B cell (primary cell): ENCODE results near the gene TJP3. TPM values are rescaled to one million over a fixed set of nuclear protein-coding genes. Genes with fewer than 3 reads are reported as not detected.
"Not testable (repeated sequence)": the region's sequence is repeated elsewhere in the genome, so short reads cannot be mapped to it uniquely, and the experiment has no call there.

Experiments
- ATAC-seq: fragments of 200-7000 bp; cut with Tn5 transposase; one replicate; pipeline ENCODE4 v1.10.0; 2021; ENCODE audit warnings: low read depth, mild to moderate bottlenecking, moderate number of reproducible peaks, moderate library complexity
- CTCF ChIA-PET: fragments of 350-600 bp; sonication (Branson Sonifier 250); formaldehyde crosslinking; loops from one replicate; lab custom pipeline; 2021; ENCODE audit warnings: antibody characterized with exemption, inconsistent platforms; lab: Charles Lee
- POLR2A ChIA-PET: fragments of 350-600 bp; sonication (Branson Sonifier 250); formaldehyde crosslinking; loops from one replicate; lab custom pipeline; 2021; ENCODE audit warnings: antibody characterized with exemption; lab: Charles Lee
- DNase-seq: peaks from one replicate; pipeline ENCODE4 v3.0.0; 2013
- H2AFZ ChIP-seq: 2 replicates; pipeline ENCODE4 v1.6.1; 2012; ENCODE audit warnings: mild to moderate bottlenecking, low read depth, low read length; ENCODE audit not compliant: insufficient read depth, poor library complexity, severe bottlenecking
- H3K27ac ChIP-seq, 2 donors: 1 replicate in 1 of 2; 2 replicates in 1 of 2; pipeline ENCODE4 v1.5.1; 2012 to 2013; ENCODE audit warnings: low read length in 2 of 2, mild to moderate bottlenecking in 2 of 2, moderate library complexity in 1 of 2
- H3K27me3 ChIP-seq, 4 experiments: fragments of 200-600 bp in 1 of 4; sonication (generic) in 1 of 4; replicated peaks in 1 of 4; 1 replicate in 2 of 4; 2 replicates in 2 of 4; pipeline versions ENCODE4 v1.6.1 to v1.7.0; 2013 to 2016; ENCODE audit warnings: low read length in 3 of 4, mild to moderate bottlenecking in 2 of 4, mixed read lengths in 1 of 4, moderate library complexity in 1 of 4; ENCODE audit not compliant: insufficient read depth in 4 of 4, control insufficient read depth in 3 of 4; ENCODE audit errors: control extremely low read depth in 1 of 4
- H3K36me3 ChIP-seq, 2 experiments: replicated peaks in 1 of 2; 1 replicate in 1 of 2; 2 replicates in 1 of 2; pipeline versions ENCODE4 v1.6.1 to v1.7.1; 2013; ENCODE audit warnings: low read length in 1 of 2; ENCODE audit not compliant: insufficient read depth in 2 of 2, control insufficient read depth in 1 of 2; ENCODE audit errors: control extremely low read depth in 1 of 2, extremely low read depth in 1 of 2
- H3K4me1 ChIP-seq, 2 donors: fragments of 200-600 bp in 1 of 2; sonication (generic) in 1 of 2; 1 replicate in 1 of 2; 2 replicates in 1 of 2; pipeline versions ENCODE4 v1.5.1 to v1.6.1; 2013 to 2017; ENCODE audit warnings: low read length in 2 of 2; ENCODE audit not compliant: control insufficient read depth in 2 of 2, insufficient read depth in 2 of 2
- H3K4me2 ChIP-seq: replicated peaks from 2 replicates; pipeline ENCODE3; 2012; ENCODE audit warnings: mild to moderate bottlenecking, low read depth, low read length; ENCODE audit not compliant: poor library complexity, severe bottlenecking
- H3K4me3 ChIP-seq, 5 experiments: fragments of 200-600 bp in 1 of 5; sonication (generic) in 1 of 5; 1 replicate in 3 of 5; 2 replicates in 2 of 5; pipeline versions ENCODE4 v1.5.1 to v1.7.0; 2011 to 2016; ENCODE audit warnings: low read length in 4 of 5, mild to moderate bottlenecking in 4 of 5, low read depth in 2 of 5, control low read depth in 1 of 5, moderate library complexity in 1 of 5; ENCODE audit not compliant: insufficient read depth in 1 of 5; ENCODE audit errors: control extremely low read depth in 1 of 5, extremely low read depth in 1 of 5
- H3K79me2 ChIP-seq: fragments of 200-600 bp; sonication (generic); one replicate; pipeline ENCODE4 v1.6.0; 2016; ENCODE audit warnings: low read length; ENCODE audit not compliant: control insufficient read depth, insufficient read depth
- H3K9ac ChIP-seq: fragments of 200-600 bp; sonication (generic); 2 replicates; pipeline ENCODE4 v1.6.1; 2017; ENCODE audit warnings: mild to moderate bottlenecking, low read length, moderate library complexity
- H3K9me3 ChIP-seq, 3 donors: one replicate each; pipeline versions ENCODE4 v1.6.1 to v1.7.1; 2013; ENCODE audit warnings: low read length in 2 of 3; ENCODE audit not compliant: control insufficient read depth in 2 of 3, insufficient read depth in 1 of 3; ENCODE audit errors: control extremely low read depth in 1 of 3
- H4K20me1 ChIP-seq: 2 replicates; pipeline ENCODE4 v1.6.0; 2012; ENCODE audit warnings: mild to moderate bottlenecking, low read length; ENCODE audit not compliant: insufficient read depth, control insufficient read depth, poor library complexity, severe bottlenecking
- H3K27ac Mint-ChIP-seq: one replicate; pipeline ENCODE4 v1.8.0; 2021; ENCODE audit warnings: mixed read lengths
- H3K27me3 Mint-ChIP-seq: one replicate; pipeline ENCODE4 v1.8.0; 2021; ENCODE audit warnings: mixed read lengths
- H3K4me1 Mint-ChIP-seq: one replicate; pipeline ENCODE4 v1.8.0; 2021; ENCODE audit warnings: mixed read lengths
- H3K4me3 Mint-ChIP-seq: one replicate; pipeline ENCODE4 v1.8.0; 2021; ENCODE audit warnings: mixed read lengths
- H3K9me3 Mint-ChIP-seq: one replicate; pipeline ENCODE4 v1.8.0; 2022; ENCODE audit warnings: mixed read lengths; ENCODE audit not compliant: insufficient read depth
- CTCF ChIP-seq: fragments of 200-600 bp; IDR thresholded peaks from one replicate; pipeline ENCODE4 v1.8.0; 2022; ENCODE audit warnings: antibody characterized with exemption, mild to moderate bottlenecking
- EZH2 ChIP-seq: IDR thresholded peaks from 2 replicates; pipeline ENCODE4 v1.6.1; 2012; ENCODE audit warnings: borderline replicate concordance, low read depth, mild to moderate bottlenecking, moderate library complexity, low read length; ENCODE audit not compliant: insufficient read depth, poor library complexity, severe bottlenecking
- WGBS: methylation state at CpG from one replicate; pipeline ENCODE4 v1.1.5; 2013; ENCODE audit warnings: missing lambda C conversion rate; ENCODE audit not compliant: insufficient coverage; 5-methylcytosine and 5-hydroxymethylcytosine counted together
- intact Hi-C: fragments of 100-400 bp; cut with micrococcal nuclease; formaldehyde crosslinking; loops from one replicate; pipeline ENCODE4 v1.10.0; 2022
- polyA plus RNA-seq: library from polyadenylated mRNA; depleted of rRNA; stranded (reverse); fragments of >200 nt; gene quantifications from 2 replicates; pipeline ENCODE4 v1.2.3, GENCODE V29; 2012
- total RNA-seq, 2 donors: library from RNA; stranded (reverse); fragments of 120-200 nt in 1 of 2; gene quantifications; 1 replicate in 1 of 2; 2 replicates in 1 of 2; pipeline versions ENCODE4 v1.2.3 to v1.2.4, GENCODE V29; 2013 to 2022

TJP3 gene
- total and polyA plus RNA-seq, 2 donors (not counting 1 experiment from before 2014, with no cell fraction given) = 2.1 to 2.9 TPM

DNA sequence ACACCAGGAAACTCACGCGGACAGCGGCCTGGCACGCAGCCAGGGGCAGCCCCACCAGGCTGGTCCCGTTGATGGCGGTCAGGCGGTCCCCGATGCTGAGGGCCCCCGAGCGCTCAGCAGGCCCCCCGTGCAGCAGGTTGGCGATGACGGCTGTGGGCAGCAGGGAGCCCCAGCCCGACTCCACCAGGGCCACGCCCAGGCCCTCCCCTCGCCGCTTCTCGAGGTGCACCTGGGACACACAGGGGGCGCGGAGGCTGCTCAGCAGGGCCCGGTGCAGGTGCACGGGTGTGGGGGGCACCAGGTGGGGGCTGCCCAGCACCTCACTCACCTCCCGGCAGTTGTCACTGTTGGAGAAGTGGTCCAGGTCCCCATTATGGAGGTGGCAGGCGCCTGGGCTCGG, 44.3 kb downstream of the TJP3 start:
- H3K27ac Mint-ChIP-seq = no peak overlapping the region
- intact Hi-C loops = no loop called here
- Histone ChIP-seq H3K9ac (no peak overlapping the region), H3K4me2 (no peak overlapping the region), H3K79me2 (peaks cover 18% of the 10 kb centered on the region), H3K27me3 (no peaks in the 10 kb centered on the region), H3K36me3 (peaks cover 1 to 32% of the 10 kb centered on the region in 2 experiments), H2AFZ (no peak overlapping the region), H3K27ac (no peak overlapping the region), H3K9me3 (peaks cover 0 to 6% (median 0%) of the 10 kb centered on the region in 3 donors), H4K20me1 (peaks cover 32% of the 10 kb centered on the region), H3K4me3 (no peak overlapping the region), H3K4me1 (no peaks in the 10 kb centered on the region)
- no peaks in the 10 kb centered on the region for H3K9me3 Mint-ChIP-seq
- ATAC-seq = no peak
- ChIA-PET POLR2A (no interaction called here), CTCF (no interaction called here)
- no peak overlapping the region for H3K4me3 Mint-ChIP-seq
- no peak for DNase-seq
- no peaks in the 10 kb centered on the region for H3K27me3 Mint-ChIP-seq
- TF ChIP-seq CTCF (no peak), EZH2 (no peak)
- 92% methylated on average over 25 of the region's 25 CpGs for WGBS
- H3K4me1 Mint-ChIP-seq = peaks cover 7% of the 10 kb centered on the region

DNA sequence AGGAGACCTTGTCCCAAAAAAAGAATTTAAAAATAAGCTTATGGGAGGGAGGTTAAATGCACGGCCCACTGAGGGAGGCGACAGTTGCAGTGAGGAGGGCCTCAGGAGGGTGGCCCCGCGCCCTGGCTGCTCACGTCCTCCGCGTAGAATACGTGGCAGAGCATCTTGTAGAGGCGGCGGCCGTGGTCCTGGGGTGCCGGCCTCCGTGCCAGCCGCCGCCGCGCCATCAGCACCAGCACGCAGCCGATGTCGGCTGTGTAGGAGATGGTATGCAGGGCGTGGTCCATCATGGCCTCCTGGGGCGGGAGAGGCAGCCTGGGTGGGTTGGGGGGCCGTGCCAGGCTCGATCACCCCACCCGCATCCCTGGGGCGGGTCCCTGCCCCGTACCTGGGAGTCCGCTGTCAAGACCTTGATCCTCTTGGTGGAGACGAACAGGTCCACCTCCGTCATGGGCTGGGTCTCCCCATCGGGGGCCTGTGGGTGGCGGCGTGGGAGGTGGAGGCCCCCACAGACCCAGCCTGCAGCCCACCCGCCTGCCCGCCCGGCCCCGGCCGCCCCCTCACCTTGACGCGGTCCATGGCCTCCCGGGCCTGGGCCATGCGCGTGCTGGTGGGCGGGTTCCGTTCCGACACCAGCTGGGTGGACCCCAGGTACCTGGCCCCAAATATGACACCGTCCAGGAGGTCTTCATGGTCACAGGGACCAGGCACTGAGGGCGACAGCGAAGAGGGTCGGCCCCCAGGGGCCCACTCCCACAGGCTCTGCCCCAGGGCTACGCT, 45.6 kb downstream of the TJP3 start:
- no peak for DNase-seq
- H3K9me3 ChIP-seq = peaks cover 0 to 6% (median 0%) of the 10 kb centered on the region in 3 donors
- Mint-ChIP-seq H3K27me3 (no peaks in the 10 kb centered on the region), H3K4me1 (peaks cover 7% of the 10 kb centered on the region), H3K9me3 (no peaks in the 10 kb centered on the region), H3K27ac (no peak overlapping the region), H3K4me3 (no peak overlapping the region)
- H3K4me2 ChIP-seq = no peak overlapping the region
- H3K79me2 ChIP-seq = peaks cover 21% of the 10 kb centered on the region
- peaks cover 1 to 34% of the 10 kb centered on the region in 2 experiments for H3K36me3 ChIP-seq
- ATAC-seq = no peak
- intact Hi-C loops = no loop called here
- ChIA-PET CTCF (interaction anchor here (0.6 kb wide), 1 partner anchor 343 kb away, joined by 3 read pairs; no protein-coding TSS in a partner anchor), POLR2A (no interaction called here)
- TF ChIP-seq EZH2 = no peak
- TF ChIP-seq CTCF = no peak
- H3K27me3 ChIP-seq = no peaks in the 10 kb centered on the region
- peaks cover 0 to 1% of the 10 kb centered on the region in 2 donors for H3K4me1 ChIP-seq
- no peak overlapping the region for H2AFZ ChIP-seq
- no peak overlapping the region for H3K9ac ChIP-seq
- no peak overlapping the region for H3K4me3 ChIP-seq
- H4K20me1 ChIP-seq = peaks cover 32% of the 10 kb centered on the region
- 97% methylated on average over 50 of the region's 51 CpGs for WGBS
- H3K27ac ChIP-seq = no peak overlapping the region

DNA sequence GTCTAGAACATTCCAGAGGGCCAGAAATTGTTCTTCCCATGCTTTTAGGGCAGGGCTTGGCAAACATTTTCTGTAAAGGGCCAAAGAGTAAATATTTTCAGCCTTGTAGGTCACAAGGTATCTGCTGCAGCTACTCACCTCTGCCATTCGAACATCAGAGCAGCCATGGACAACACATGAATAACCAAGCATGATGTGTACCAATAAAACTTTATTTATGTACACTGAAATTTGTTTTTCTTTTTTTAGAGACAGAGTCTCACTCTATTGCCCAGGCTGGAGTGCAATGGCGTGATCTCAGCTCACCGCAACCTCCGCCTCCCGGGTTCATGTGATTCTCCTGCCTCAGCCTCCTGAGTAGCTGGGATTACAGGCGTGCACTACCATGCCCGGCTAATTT, 49.5 kb downstream of the TJP3 start:
- DNase-seq, H3K4me3 Mint-ChIP-seq, H2AFZ ChIP-seq: not testable (repeated sequence)

More for the DNA sequence above, 49.5 kb downstream of the TJP3 start:
- H3K27me3 Mint-ChIP-seq, CTCF ChIA-PET, H3K9me3 Mint-ChIP-seq, H3K27ac Mint-ChIP-seq, H3K4me3 ChIP-seq, H3K9ac ChIP-seq, ATAC-seq, H3K9me3 ChIP-seq, H3K27me3 ChIP-seq, intact Hi-C loops, H3K4me2 ChIP-seq, H3K27ac ChIP-seq, POLR2A ChIA-PET: not testable (repeated sequence)
- peaks cover 37% of the 10 kb centered on the region for H3K4me1 Mint-ChIP-seq
- H3K79me2 ChIP-seq = peaks cover 50% of the 10 kb centered on the region
- WGBS = 100% methylated on average over 4 of the region's 7 CpGs
- H3K36me3 ChIP-seq = peaks cover 0 to 21% of the 10 kb centered on the region in 2 experiments
- H3K4me1 ChIP-seq = peaks cover 20 to 28% of the 10 kb centered on the region in 2 donors
- H4K20me1 ChIP-seq = peaks cover 30% of the 10 kb centered on the region
